Lower leg skin (tissue), 3 donors: ENCODE measurements around the gene SLC2A11.

Experiments used
- POLR2A ChIP-seq, 2 donors: fragments of 450-650 bp; IDR thresholded peaks; one replicate each; pipeline ENCODE4 v1.6.1; 2016 to 2017; ENCODE audit warnings: antibody characterized with exemption in 2 of 2, mild to moderate bottlenecking in 1 of 2, moderate library complexity in 1 of 2
- TF ChIP-seq, protein P1 (sequence below), 3 donors: fragments of 450-650 bp; IDR thresholded peaks; one replicate each; pipeline ENCODE4 v1.5.1; 2016; ENCODE audit warnings: antibody characterized with exemption in 3 of 3, mild to moderate bottlenecking in 3 of 3, moderate library complexity in 2 of 3

GRCh38 chr22:23856721-23857605 is 712 bp upstream of the SLC2A11 start:
- TF ChIP-seq, protein P1, sequence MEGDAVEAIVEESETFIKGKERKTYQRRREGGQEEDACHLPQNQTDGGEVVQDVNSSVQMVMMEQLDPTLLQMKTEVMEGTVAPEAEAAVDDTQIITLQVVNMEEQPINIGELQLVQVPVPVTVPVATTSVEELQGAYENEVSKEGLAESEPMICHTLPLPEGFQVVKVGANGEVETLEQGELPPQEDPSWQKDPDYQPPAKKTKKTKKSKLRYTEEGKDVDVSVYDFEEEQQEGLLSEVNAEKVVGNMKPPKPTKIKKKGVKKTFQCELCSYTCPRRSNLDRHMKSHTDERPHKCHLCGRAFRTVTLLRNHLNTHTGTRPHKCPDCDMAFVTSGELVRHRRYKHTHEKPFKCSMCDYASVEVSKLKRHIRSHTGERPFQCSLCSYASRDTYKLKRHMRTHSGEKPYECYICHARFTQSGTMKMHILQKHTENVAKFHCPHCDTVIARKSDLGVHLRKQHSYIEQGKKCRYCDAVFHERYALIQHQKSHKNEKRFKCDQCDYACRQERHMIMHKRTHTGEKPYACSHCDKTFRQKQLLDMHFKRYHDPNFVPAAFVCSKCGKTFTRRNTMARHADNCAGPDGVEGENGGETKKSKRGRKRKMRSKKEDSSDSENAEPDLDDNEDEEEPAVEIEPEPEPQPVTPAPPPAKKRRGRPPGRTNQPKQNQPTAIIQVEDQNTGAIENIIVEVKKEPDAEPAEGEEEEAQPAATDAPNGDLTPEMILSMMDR (IDR thresholded peaks at IDR 0.05) = no peak
- TF ChIP-seq POLR2A (IDR thresholded peaks at IDR 0.05) = no peak
